ENCODE results near the gene GFOD1.

- TF ChIP-seq, protein P1, sequence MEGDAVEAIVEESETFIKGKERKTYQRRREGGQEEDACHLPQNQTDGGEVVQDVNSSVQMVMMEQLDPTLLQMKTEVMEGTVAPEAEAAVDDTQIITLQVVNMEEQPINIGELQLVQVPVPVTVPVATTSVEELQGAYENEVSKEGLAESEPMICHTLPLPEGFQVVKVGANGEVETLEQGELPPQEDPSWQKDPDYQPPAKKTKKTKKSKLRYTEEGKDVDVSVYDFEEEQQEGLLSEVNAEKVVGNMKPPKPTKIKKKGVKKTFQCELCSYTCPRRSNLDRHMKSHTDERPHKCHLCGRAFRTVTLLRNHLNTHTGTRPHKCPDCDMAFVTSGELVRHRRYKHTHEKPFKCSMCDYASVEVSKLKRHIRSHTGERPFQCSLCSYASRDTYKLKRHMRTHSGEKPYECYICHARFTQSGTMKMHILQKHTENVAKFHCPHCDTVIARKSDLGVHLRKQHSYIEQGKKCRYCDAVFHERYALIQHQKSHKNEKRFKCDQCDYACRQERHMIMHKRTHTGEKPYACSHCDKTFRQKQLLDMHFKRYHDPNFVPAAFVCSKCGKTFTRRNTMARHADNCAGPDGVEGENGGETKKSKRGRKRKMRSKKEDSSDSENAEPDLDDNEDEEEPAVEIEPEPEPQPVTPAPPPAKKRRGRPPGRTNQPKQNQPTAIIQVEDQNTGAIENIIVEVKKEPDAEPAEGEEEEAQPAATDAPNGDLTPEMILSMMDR (conservative IDR thresholded peaks at IDR 0.05 in 1 of 2, IDR thresholded peaks at IDR 0.05 in 1 of 2; ENCODE audit: low read depth in 1 of 2, low read length in 2 of 2), result no peak
- TF ChIP-seq EZH2 (IDR thresholded peaks at IDR 0.05; ENCODE audit: low read length, missing control alignments), result no peak
These were observed 68.6 kb downstream of the GFOD1 start for GRCh38 chr6:13418844-13419243.

All from fibroblast of lung (primary cell).